ENCODE results near the gene INTS11.
A peak's percentile ranks its signal among the peaks of the same experiment; 100 is the strongest.

INTS11 gene

GRCh38 chr1:1361233-1361981 lies 36.9 kb upstream of the INTS11 start:
- no peak for ATAC-seq
- peaks cover 3% of the 10 kb centered on the region for H3K27me3 Mint-ChIP-seq
- H3K4me3 Mint-ChIP-seq = no peak overlapping the region

GRCh38 chr1:1360506-1361169 lies 36.2 kb upstream of the INTS11 start:
- Mint-ChIP-seq H3K27me3 (peaks cover 3% of the 10 kb centered on the region), H3K4me1 (peaks cover 12% of the 10 kb centered on the region), H3K36me3 (ENCODE audit: low read depth) (no peaks in the 10 kb centered on the region), H3K4me3 (no peak overlapping the region), H3K27ac (no peak overlapping the region), H3K9me3 (no peaks in the 10 kb centered on the region)
- ATAC-seq = no peak
- no peak for DNase-seq

More at GRCh38 chr1:1361233-1361981, 36.9 kb upstream of the INTS11 start:
- DNase-seq = no peak
- Mint-ChIP-seq H3K4me1 (peaks cover 12% of the 10 kb centered on the region), H3K36me3 (ENCODE audit: low read depth) (no peaks in the 10 kb centered on the region), H3K27ac (no peak overlapping the region), H3K9me3 (no peaks in the 10 kb centered on the region)

GRCh38 chr1:1359664-1360468 lies 35.4 kb upstream of the INTS11 start:
- DNase-seq (no peak), ATAC-seq (no peak)
- Mint-ChIP-seq H3K27me3 (peaks cover 3% of the 10 kb centered on the region), H3K27ac (no peak overlapping the region), H3K4me3 (no peak overlapping the region), H3K36me3 (ENCODE audit: low read depth) (no peaks in the 10 kb centered on the region), H3K9me3 (no peaks in the 10 kb centered on the region), H3K4me1 (peaks cover 12% of the 10 kb centered on the region)

- no peak overlapping the region for H3K4me3 Mint-ChIP-seq
- peaks cover 13% of the 10 kb centered on the region for H3K4me1 Mint-ChIP-seq
- H3K9me3 Mint-ChIP-seq = no peaks in the 10 kb centered on the region
- H3K27me3 Mint-ChIP-seq = peaks cover 5% of the 10 kb centered on the region
- no peak for ATAC-seq
- no peak overlapping the region for H3K27ac Mint-ChIP-seq
- DNase-seq = no peak
- H3K36me3 Mint-ChIP-seq (ENCODE audit: low read depth) = no peaks in the 10 kb centered on the region
Measured at GRCh38 chr1:1359308-1359663, 34.8 kb upstream of the INTS11 start.

GRCh38 chr1:1358433-1359271 lies 34.2 kb upstream of the INTS11 start, which contains the start of gene MXRA8:
Gene MXRA8 (minus strand): TSS chr1:1358555. CDS start chr1:1358504, 51 bp downstream.
- peaks cover 11% of the 10 kb centered on the region for H3K27me3 Mint-ChIP-seq
- H3K4me3 Mint-ChIP-seq = no peak within 1 kb of the TSS
- no peaks in the 10 kb centered on the region for H3K9me3 Mint-ChIP-seq
- peak; percentile 33 for ATAC-seq
- no peak for DNase-seq
- H3K27ac Mint-ChIP-seq = no peak within 1 kb of the TSS
- H3K4me1 Mint-ChIP-seq = peaks cover 14% of the 10 kb centered on the region
- no peaks in the 10 kb centered on the region for H3K36me3 Mint-ChIP-seq (ENCODE audit: low read depth)

GRCh38 chr1:1357871-1358432 lies 33.5 kb upstream of the INTS11 start:
- no peak overlapping the region for H3K27ac Mint-ChIP-seq

GRCh38 chr1:1356796-1357401 lies 32.4 kb upstream of the INTS11 start:
- Mint-ChIP-seq H3K27me3 (peaks cover 24% of the 10 kb centered on the region), H3K4me3 (no peak overlapping the region)

More at GRCh38 chr1:1357871-1358432, 33.5 kb upstream of the INTS11 start:
- H3K4me1 Mint-ChIP-seq = peaks cover 14% of the 10 kb centered on the region
- no peak for DNase-seq
- H3K36me3 Mint-ChIP-seq (ENCODE audit: low read depth) = no peaks in the 10 kb centered on the region
- ATAC-seq = no peak
- no peak overlapping the region for H3K4me3 Mint-ChIP-seq
- H3K27me3 Mint-ChIP-seq = peaks cover 14% of the 10 kb centered on the region
- no peaks in the 10 kb centered on the region for H3K9me3 Mint-ChIP-seq

GRCh38 chr1:1356166-1356795 lies 31.8 kb upstream of the INTS11 start:
- H3K27me3 Mint-ChIP-seq = peaks cover 24% of the 10 kb centered on the region
- H3K9me3 Mint-ChIP-seq = no peaks in the 10 kb centered on the region
- no peak for DNase-seq
- H3K36me3 Mint-ChIP-seq (ENCODE audit: low read depth) = no peaks in the 10 kb centered on the region
- H3K27ac Mint-ChIP-seq = no peak overlapping the region
- H3K4me1 Mint-ChIP-seq = peaks cover 23% of the 10 kb centered on the region
- H3K4me3 Mint-ChIP-seq = no peak overlapping the region
- ATAC-seq = no peak

More at GRCh38 chr1:1356796-1357401, 32.4 kb upstream of the INTS11 start:
- Mint-ChIP-seq H3K9me3 (no peaks in the 10 kb centered on the region), H3K36me3 (ENCODE audit: low read depth) (no peaks in the 10 kb centered on the region), H3K4me1 (peaks cover 23% of the 10 kb centered on the region), H3K27ac (no peak overlapping the region)
- ATAC-seq = no peak
- no peak for DNase-seq

GRCh38 chr1:1355416-1355815 lies 31.0 kb upstream of the INTS11 start:
- Mint-ChIP-seq H3K9me3 (no peaks in the 10 kb centered on the region), H3K27ac (no peak overlapping the region), H3K27me3 (peaks cover 24% of the 10 kb centered on the region), H3K36me3 (ENCODE audit: low read depth) (no peaks in the 10 kb centered on the region), H3K4me1 (peaks cover 23% of the 10 kb centered on the region), H3K4me3 (no peak overlapping the region)
- no peak for DNase-seq
- ATAC-seq = peak; percentile 26

GRCh38 chr1:1354271-1355247 lies 30.1 kb upstream of the INTS11 start:
- H3K27me3 Mint-ChIP-seq = peaks cover 24% of the 10 kb centered on the region
- no peak for DNase-seq
- no peak overlapping the region for H3K4me3 Mint-ChIP-seq
- H3K36me3 Mint-ChIP-seq (ENCODE audit: low read depth) = no peaks in the 10 kb centered on the region
- peaks cover 23% of the 10 kb centered on the region for H3K4me1 Mint-ChIP-seq
- H3K9me3 Mint-ChIP-seq = no peaks in the 10 kb centered on the region
- no peak for ATAC-seq
- no peak overlapping the region for H3K27ac Mint-ChIP-seq

GRCh38 chr1:1353389-1354151 lies 29.1 kb upstream of the INTS11 start:
- ATAC-seq (no peak), DNase-seq (no peak)
- no peak overlapping the region for H3K4me3 Mint-ChIP-seq
- H3K27ac Mint-ChIP-seq = no peak overlapping the region
- H3K36me3 Mint-ChIP-seq (ENCODE audit: low read depth) = no peaks in the 10 kb centered on the region
- peaks cover 15% of the 10 kb centered on the region for H3K4me1 Mint-ChIP-seq
- H3K27me3 Mint-ChIP-seq = peaks cover 20% of the 10 kb centered on the region
- H3K9me3 Mint-ChIP-seq = no peaks in the 10 kb centered on the region

Measured in activated naive CD8-positive, alpha-beta T cell treated with anti-CD3 and anti-CD28 coated beads, Interleukin-2, amount 50 U/mL, for 24 hours (primary cell).